CD4-positive, alpha-beta T cell treated with Interleukin-4 for 4 hours (primary cell): ENCODE results near the gene KCNQ1.

Experiments
- DNase-seq: peaks from one replicate; pipeline ENCODE4 v3.0.0-alpha.2; 2020

KCNQ1 gene

DNA sequence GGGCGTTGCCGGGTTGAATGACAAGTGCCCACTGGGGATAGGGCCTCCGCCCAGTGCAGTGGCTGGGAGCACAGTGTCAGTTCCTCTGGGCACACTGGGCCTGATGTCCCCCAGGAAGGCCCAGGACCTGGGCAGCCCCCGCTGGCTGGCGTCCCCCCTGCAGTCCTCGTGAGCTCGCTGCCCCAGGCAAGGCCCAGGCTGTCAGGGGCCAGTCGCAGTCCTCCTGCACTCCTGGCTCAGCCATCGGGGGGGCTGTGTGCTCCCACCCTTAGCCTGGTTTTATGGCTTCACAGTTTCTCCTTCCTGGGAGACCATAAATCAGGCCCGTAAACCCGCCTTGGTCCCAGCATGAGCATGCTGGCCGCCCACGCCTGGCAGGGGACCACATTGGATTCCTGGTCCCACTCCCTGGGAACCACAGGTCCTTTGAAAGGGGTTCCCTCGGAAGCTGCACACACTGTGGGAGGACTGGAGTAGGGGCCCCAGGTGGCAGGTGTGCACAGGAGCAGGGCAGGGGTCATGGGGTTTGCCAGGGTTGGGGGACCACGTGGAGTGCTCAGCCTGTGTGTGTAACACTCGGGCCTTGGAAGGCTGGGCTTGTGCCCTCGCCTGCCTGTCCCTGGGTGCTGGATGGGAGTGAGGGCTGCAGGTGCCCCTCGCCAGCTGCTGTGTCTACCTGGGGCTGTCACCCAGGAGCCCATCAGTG, 141.4 kb downstream of the KCNQ1 start:
- DNase-seq, result no peak

DNA sequence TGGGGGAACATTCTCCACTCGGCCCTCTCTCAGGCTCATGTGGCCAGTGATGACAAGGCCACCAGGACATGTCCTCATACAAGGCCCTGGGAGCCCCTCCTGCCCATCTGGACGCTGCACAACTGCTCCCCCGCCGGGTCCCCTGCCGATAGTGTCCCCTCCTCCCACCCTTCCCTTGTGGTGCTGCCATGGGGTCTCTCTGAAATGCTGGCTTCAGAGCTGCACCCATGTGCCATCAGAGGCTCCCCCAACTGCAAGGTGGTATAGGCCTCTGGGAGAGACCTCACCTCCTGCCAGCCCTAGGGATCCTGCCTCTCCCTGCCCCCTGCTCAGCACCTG, 142.0 kb downstream of the KCNQ1 start:
- no peak for DNase-seq

DNA sequence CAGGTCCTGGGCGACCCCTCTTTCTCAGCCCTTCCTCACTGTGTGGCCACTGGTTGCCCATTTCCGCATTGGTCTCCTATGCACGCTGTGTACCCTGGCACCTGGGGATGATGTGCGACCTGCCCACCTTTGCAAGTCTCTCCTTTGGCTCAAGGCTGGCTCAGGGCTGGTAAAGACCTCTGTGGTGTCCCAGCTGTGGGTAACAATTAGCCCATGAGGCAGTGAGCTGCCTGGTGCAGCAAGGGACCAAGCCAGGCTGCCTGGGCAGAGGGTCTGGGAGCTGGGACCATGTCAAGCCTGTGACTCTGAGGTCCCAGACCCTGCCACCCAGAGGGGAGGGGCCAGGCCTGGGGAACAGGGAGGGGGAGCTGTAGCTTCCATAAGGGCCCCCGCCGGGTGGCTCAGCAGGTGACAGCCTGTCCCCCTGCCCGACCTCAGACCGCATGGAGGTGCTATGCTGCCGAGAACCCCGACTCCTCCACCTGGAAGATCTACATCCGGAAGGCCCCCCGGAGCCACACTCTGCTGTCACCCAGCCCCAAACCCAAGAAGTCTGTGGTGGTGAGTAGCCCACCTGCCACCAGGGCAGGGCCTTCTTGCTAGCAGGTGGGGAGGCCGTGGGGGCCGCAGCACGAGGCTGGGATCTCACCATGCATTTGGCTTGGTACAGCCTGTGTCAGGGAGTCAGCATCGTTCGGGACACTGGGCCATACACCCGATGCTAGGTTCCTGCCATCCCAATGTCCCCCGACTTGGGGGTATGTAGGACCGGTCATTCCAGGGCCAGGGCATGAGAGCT, 142.5 kb downstream of the KCNQ1 start:
- DNase-seq, result no peak

DNA sequence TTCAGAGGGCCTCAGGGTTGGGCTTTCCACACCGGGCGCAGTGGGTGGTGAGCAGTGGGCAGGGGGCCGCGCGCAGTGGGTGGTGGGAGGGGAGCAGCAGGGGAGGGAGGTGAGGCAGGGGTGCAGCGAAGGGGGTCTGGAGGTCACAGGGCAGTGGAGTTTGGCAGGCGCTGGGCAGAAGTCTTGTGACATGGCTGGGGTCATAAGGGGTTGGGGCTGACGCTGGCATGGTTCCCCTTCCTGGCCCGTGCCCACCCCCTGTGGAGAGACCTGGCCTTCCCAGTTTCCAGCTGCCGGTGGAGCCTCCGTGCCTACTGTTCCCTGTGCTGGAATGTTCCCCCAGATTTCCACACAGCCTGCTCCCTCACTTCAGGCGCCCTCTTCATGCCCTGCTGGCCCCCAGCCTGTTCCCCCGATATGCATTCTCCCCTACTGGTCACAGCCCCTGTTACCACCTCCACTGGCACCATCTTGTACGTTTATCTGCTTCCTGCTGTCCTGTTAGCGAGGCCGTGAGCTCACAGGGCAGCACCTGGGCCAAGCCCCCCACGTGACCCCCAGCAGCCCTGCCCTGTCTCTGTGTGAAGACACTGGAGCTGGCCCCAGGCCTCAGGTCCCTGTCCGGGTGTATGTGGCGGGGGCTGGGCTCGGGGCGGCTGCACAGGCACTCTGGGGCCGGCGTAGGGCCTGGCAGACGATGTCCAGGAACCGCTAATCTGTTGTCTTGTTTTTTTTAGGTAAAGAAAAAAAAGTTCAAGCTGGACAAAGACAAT, 143.4 kb downstream of the KCNQ1 start:
- no peak for DNase-seq

DNA sequence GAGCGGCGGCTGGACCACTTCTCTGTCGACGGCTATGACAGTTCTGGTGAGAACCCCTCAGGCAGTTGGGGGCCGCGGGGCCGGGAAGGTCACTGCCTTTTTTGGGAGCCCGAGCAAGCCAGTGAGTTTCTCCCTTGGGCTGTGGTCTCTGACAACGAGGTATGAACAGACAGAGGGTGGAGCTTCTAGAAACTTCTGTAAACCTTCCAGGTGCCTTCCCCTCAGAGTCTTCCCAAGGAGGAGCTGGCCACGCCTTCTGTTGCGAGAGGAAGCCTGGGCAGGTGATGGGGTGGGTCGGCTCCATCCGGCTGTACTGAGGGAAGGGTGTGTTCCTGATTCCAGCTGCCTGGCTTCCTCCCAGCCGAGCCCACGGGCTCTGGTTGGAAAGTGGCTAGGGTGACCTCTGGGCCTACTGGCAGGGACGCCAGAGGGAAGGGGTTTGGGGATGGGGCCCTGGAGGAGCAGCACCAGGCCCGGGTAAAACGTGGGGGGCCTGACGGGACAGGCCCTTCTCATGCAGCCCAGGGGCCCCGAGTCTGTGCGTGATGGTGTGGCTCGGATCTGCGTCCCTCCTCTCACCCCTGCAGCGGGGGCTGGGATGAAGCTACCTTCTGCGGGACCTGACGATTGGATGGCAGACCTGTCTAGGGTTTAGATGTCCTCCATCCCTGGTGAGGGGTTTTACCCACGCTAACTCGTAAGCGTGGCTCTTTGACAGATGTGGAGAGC, 144.2 kb downstream of the KCNQ1 start:
- DNase-seq, result no peak

DNA sequence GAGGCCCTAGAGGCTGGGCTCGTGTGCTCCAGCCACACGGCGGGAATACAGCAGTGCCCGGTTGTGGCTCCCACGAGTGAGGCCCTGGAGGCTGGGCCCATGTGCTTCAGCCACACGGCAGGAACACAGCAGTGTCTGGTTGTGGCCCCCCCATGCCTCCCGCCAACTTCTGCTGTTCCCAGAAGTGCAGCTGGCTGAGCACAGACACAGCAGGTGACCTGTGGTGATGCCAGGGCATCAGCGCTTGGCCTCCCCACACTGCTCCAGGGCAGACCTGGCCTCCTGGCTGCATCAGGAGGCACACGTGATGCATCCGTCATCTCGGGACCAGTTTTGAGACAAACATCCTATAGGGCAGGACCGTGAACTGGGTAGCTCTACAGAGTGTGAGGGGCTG, 144.7 kb downstream of the KCNQ1 start:
- no peak for DNase-seq

DNA sequence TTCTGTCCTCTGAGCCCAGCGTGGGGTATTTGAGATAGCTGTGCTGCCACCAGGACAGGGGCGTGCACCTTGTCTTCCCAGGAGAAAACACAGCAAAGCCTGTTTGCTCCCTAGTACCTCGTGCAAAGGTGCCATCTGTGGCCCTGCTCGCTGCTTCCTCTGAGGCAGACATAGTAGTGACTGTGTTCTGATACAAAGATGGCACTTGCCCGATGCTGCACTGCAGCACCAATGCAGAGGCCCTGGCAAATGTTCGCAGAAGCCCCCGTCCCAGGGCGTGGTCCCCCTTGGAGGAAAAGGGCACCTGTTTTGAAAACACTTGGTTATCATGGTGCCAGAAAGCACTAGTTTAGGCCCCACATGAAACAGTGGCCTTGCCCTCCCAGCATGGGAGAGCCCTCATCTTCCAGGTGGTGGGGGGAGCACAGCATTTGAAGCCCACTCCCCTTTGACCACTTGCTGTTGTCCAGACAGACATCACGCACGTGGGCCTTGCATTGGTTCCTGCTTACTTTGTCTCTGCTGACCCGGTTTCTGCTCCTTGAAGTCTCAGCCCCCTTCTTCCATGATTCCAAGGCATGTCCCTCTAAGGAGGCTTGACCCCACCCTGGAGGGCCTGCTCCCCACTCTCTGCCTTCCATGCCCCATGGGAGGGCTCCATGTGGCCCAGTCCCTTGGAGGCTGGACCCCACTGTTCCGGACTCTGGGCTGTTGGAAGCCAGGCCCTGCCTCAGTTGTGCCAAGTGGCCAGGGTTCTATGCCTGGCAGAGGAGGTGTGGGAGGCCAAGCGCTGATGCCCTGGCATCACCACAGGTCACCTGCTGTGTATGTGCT, 145.5 kb downstream of the KCNQ1 start:
- no peak for DNase-seq

DNA sequence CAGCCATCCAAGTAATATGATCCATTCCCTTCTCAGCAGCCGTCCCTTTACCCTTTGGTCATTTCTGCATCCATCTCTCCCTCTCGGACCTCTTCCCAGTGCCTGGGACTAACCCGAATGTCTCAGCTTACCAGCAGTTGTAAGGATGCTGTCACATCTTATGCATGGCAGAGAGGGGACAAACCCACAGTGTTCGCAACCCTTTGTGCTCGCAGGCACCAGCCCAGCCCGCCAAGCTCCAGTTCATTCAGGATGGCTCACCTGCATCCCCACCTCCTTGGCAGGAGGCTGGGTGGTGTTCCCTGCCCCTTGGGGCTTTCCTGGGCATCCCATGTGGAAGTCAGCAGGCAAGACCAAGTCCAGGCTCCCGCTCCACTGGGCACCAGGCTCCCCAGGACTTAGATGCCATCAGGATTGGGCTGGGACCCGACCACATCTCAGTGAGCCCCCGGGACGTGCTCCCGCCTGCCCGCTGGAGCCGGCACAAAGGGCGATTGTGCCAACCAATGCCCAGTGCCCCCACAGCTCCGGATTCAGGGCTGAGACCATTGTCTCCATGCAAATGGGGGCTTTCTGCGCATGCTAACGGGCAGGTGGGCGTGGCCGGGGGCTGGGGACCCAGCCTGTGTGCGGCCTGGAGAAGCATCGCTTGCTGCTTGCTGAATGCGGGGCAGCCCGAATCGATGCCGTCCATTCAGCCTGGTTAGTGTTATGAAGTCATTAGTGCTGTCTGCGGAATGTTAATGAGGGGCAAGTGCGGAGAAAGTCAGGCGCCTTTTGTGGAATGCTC, 146.4 kb downstream of the KCNQ1 start:
- DNase-seq, result no peak

DNA sequence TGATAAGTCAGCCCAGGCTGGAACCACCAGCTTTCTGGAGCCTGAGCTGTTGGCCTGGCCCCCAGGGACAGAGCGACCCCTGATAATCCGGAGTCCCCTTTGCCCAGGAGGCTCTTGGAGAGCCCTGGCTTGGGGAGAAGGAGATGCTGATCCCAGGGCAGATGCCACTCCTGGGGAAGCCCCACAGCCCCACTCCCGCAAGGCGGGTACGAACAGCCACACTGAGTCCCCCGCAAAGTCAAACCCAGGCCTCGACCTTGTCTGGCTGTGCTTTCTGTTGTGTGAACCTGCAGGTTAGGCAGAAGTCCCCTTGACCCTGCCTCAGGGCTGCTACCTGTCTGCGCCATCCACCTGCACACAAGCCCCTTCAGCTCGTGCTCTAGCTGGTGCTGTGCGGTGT, 147.0 kb downstream of the KCNQ1 start:
- DNase-seq, result no peak

DNA sequence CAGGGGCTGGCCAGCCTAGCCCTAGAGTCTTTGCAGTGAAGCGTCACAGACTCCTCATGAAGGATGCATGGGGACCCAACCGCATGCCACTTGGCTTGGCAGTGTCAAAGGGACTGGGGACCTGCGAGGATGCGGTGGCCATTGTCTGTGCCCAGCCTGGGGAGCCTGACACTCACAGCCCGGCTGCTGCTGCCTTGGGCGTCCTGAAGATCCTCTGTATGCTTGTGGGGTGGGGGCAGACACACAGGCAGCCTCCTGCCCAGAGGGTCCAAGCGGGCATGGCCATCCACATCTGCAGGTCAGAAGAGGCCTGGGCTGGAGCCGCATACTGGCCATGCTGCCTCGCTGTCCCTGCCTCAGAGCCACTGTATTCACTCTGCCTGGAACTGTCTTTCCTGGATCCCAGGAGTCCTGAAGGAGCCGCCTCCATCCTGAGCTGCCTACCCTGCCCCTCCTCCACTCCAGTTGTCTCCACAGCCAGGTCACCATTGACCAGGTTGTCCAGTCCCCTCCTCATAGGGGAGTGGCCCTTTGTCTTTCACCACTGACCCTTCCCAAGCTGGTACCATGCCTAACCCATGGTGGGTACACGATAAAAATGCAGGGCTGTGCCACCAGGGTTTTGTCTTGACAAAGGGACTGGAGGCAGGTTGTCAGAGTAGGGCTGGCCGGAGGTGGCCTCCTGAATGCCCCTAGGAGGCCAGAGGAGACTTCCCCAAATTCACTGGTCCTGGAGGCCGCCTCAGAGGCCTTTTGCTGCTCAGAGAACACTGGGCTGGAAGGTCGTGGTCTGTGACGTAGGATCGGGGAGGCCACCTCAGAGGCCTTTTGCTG, 148.0 kb downstream of the KCNQ1 start:
- DNase-seq, result no peak

DNA sequence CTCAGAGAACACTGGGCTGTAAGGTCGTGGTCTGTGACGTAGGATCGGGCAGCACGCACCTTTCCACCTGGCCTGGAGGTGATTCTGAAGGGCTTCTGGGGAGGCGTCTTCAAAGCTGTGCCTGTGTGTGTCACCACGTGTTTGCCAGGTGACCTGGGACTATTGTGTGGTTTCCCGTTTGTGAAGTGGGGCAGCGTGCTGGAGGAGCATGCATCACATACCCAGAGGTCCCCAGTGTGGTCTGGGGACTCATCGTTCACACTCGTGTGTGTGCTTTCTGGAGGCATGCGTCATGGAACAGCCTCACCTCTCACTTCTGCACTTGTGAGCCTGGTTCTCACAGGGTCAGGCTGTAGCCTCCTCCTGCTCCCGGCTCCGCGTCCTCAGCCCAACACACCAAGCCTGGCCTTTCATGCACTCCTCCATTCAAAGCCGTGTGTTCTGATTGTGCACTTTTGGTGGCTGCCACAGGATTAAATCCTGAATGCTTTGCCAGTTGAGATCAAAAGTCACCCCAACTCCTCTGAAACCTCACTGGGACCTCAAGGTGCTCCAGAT, 148.7 kb downstream of the KCNQ1 start:
- DNase-seq, result no peak

DNA sequence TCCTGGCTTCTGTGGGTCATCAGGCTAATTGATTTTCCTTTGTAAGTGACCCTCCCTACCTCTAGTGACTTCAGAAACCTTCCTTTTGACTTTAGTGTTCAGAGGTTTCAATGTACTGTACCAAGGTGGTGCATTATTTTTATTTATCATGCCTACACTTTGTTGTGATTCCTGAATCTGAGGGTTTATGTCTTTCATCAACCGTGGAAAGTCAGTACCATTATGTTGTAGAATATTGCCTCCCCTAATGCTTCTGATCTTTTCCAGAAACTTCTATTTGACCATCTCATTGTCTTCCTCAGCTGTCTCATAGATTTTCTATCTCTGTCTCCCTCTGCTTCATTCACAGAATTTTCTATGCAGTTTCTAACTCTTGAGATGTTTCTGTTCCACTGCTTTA, 149.5 kb downstream of the KCNQ1 start:
- DNase-seq, result no peak

DNA sequence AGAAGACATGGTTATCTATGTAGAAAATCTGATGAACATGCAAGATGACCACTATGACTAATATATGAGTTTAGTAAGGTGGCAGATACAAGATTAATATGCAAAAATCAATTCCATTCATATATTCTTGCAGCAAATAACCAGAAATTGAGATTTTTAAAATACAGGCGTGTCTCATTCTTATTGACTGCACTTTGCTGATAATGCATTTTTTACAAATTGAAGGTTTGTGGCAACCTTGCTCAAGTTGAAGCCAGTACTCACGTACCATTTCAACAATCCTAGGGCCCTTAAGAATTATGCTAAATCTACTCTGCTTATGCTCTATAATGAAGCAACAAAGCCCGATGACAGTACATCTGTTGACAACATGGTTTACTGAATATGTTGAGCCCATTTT, 150.4 kb downstream of the KCNQ1 start:
- no peak for DNase-seq

DNA sequence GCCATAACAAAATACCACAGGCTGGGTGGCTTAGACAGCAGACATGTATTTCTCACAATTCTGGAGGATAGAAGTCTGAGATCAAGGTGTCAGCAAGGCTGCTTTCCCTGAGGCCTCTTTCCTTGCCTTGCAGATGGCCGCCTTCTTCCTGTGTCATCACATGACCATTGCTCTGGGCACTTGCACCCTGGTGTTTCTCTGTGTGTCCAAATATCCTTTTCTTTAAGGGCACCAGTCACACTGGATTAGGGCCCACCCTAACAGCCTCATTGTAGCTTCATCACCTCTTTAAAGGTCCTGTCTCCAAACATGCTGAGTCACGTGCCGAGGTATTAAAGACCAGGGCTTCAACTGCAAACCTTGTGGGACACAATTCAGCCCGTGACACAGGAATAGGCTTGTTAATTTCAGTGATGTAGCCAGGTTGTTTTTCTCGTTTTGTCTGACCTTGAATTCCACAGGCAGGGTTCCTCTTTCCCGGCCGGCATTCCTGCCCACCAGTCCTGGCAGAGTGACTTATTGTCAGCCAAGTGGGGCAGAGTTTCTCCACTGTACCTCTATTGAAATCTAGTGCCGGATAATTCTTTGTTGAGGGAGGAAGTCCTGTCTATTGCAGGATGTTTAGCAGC, 154.9 kb downstream of the KCNQ1 start:
- no peak for DNase-seq

DNA sequence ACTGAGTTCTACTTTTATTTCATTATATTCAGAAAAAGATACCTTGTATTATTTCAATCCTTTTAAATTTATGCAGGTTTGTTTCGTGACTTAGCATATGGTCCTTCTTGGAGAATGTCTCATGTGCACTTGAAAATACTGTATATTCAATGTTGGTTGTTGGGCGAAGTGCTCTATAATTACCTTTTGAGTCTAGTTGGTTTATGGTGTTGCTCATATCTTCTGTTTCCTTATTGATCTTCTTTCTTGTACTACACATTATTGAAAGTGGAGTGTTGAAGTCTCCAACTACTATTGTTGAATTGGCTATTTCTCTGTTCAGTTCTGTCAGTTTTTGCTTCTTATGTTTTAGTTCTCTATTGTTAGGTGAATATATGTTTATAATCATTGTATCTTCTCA, 164.5 kb downstream of the KCNQ1 start:
- DNase-seq, result no peak

DNA sequence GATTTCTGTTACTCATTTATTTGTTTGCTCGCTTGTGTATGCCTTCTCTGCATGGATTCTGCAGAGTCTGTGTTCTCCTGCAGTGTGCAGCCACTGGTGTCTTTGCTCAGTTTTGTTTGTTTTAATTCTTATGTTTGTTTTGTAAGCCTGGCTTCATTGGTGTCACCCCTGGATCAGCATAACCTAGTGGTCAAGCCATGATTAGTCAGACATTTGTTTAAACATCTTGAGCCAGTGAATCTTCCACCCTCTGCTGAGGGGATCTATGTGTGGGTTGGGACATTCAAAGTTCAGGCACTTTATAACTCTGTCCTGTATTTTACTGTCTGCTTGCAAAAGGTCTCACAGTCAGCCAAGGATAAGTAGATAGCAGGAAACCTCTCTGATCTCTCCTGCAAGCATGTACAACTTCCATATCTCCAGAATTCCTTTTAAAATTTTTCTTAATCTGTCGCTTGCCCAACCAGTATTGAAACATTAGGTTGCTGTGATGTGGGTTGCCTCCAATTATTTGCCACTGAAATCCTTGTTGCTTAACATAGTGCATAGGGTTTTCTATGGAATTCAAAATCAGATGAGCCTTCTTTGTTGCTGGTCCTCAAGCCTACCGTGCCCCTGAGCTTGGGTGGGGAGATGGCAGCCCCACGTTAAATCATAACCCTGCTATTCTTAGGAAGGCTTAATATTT, 168.2 kb downstream of the KCNQ1 start:
- DNase-seq, result no peak

DNA sequence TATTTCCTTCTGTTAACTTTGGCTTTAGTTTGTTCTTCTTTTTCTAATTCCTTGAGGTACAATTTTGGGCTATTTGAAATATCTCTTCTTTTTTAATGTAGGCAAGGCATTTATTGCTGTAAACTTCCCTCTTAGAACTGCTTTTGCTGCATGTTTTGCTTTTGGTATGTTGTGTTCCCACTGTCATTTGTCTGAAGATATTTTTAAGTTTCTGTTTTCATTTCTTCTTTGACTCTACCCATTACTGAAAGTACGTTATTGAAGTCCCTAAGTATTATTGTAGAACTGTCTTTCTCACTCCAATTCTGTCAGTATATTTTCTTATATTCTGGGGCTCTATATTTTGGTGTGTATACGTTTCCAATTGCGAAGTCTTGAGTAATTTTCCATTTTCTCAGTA, 177.1 kb downstream of the KCNQ1 start:
- no peak for DNase-seq

DNA sequence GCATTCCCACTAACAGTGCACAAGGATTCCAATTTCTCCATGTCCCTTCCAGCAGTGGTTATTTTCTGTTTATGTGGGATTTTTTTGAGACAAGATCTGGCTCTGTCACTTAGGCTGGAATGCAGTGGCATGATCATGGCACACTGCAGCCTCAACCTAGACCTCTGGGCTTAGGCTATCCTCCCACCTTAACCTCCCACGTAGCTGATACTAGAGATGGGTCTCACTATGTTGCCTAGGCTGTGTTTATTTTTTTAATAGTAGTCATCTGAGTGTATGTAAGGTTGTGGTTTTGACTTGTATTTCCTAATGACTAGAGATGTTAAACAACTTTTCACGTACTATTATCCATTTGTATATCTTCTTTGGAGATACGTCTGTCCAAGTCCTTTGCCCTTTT, 180.4 kb downstream of the KCNQ1 start:
- no peak for DNase-seq

DNA sequence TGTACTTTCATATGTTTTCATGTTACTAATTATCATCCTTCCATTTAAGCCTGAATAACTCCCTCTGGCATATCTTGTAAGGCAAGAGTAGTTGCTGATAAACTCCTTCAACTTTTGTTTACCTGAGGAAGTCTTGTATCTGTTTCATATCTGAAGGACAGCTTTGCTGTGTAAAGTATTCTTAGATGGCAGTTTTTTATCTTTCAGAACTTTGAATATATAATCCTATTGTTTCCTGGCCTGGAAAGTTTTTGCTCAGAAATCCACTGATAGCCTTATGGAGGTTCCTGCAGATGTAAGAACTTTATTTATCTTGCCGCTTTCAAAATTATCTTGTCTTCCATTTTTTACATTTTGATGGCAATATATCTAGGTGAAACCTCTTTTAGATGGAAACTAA, 185.9 kb downstream of the KCNQ1 start:
- DNase-seq, result no peak
